ENCODE data around the gene CRHR1. TPM values are rescaled to one million over a fixed set of nuclear protein-coding genes. Genes with fewer than 3 reads are reported as not detected.

The CRHR1 gene
- total and polyA plus RNA-seq, 2 of the 4 experiments (the other 2 are of a cell fraction), result not detected

DNA sequence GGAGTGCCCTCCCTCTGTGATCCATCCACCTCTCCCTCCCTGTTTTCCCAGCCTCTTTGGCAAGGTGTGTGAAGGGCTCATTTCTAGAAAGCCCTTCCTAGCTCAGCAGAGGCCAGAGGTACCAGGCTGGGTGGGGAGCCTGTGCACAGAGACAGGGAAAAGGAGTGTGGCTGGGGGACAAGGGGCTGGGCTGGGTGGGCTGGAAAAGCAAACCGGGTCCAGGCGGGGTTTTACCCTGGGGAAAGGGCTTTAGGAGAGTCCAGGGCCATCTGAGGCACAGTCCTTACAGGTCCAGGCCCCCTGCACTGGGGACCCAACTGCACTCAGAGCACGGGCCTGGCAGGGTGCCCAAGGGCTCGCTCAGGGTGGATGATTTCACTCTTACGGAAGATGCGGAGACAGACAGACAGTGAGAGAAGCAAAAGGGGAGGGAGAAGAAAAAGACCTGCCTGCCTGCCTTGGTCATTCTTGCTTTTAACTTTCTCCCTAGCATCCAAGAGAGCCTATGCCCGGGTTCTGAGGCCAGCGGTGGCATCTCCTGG is 7.0 kb downstream of the CRHR1 start:
- no peak overlapping the region for H3K27ac ChIP-seq (ENCODE audit: insufficient read depth, low read length)
- no peak overlapping the region for H2AK9ac ChIP-seq (replicated peaks; ENCODE audit: low read depth, low read length, poor library complexity)
- H3K36me3 ChIP-seq (ENCODE audit: control insufficient read depth, insufficient read depth, low read length), result no peaks in the 10 kb centered on the region
- H4K8ac ChIP-seq (ENCODE audit: low read depth in 2 of 2, low read length in 2 of 2), result no peak overlapping the region
- H3K79me1 ChIP-seq (ENCODE audit: low read depth in 1 of 2, low read length in 2 of 2), result no peaks in the 10 kb centered on the region
- ChIA-PET POLR2A (ENCODE audit: unreplicated experiment) (no interaction called here), CTCF (no interaction called here)
- H3K56ac ChIP-seq (ENCODE audit: extremely low read depth, insufficient read depth, low read length), result no peak overlapping the region
- ATAC-seq (ENCODE audit: low read depth) (no peak), DNase-seq (no peak)
- no peak overlapping the region for H2BK20ac ChIP-seq (ENCODE audit: low read depth, low read length)
- no peaks in the 10 kb centered on the region for H3K9me3 ChIP-seq (ENCODE audit: control insufficient read depth, insufficient read depth, low read length)
- H2BK5ac ChIP-seq (ENCODE audit: low read depth, low read length, poor library complexity, severe bottlenecking), result no peak overlapping the region
- BruUV-seq (replicated peaks), result no TSS peak
- no peak overlapping the region for H2AFZ ChIP-seq (replicated peaks; ENCODE audit: low read length, poor library complexity)
- H4K91ac ChIP-seq (ENCODE audit: insufficient read depth, low read depth, low read length), result no peak overlapping the region
- H2BK120ac ChIP-seq (ENCODE audit: low read depth, low read length), result no peak overlapping the region
- H4K5ac ChIP-seq (ENCODE audit: low read depth, low read length), result no peak overlapping the region
- H3K18ac ChIP-seq (ENCODE audit: low read depth, low read length), result no peak overlapping the region
- H3K4me2 ChIP-seq (ENCODE audit: low read depth, low read length), result no peak overlapping the region
- H3K14ac ChIP-seq (replicated peaks; ENCODE audit: low read depth, low read length), result no peak overlapping the region
- dilution Hi-C loops (cut with HindIII; ENCODE audit: low sequenced_read_pairs, unreplicated experiment), result no loop called here
- no peak overlapping the region for H2BK15ac ChIP-seq (ENCODE audit: low read depth, low read length)
- no peaks in the 10 kb centered on the region for H3K9me1 ChIP-seq (ENCODE audit: insufficient read depth, low read length)
- no peak overlapping the region for H3K9ac ChIP-seq (ENCODE audit: low read depth, low read length)
- no peak overlapping the region for H3K4ac ChIP-seq (ENCODE audit: low read depth, low read length)
- 0% methylated on average over 2 of the region's 8 CpGs; no CpG with 5 or more reads in 1 of the 2 experiments for WGBS, 2 experiments (ENCODE audit: extremely low coverage in 2 of 2, insufficient read length in 1 of 2)
- no peak overlapping the region for H3K4me3 ChIP-seq (ENCODE audit: insufficient read depth, low read depth, low read length)
- H2AK5ac ChIP-seq (ENCODE audit: low read depth, low read length), result no peak overlapping the region
- peaks cover 69% of the 10 kb centered on the region for H3K27me3 ChIP-seq (ENCODE audit: control insufficient read depth, insufficient read depth, low read length)
- H3K4me1 ChIP-seq (ENCODE audit: control insufficient read depth, insufficient read depth, low read length), result no peaks in the 10 kb centered on the region
- H3K23ac ChIP-seq (ENCODE audit: low read depth, low read length), result no peak overlapping the region
- intact Hi-C loops (cut with micrococcal nuclease), result no loop called here
- H4K20me1 ChIP-seq (ENCODE audit: insufficient read depth, low read length), result no peaks in the 10 kb centered on the region
- in situ Hi-C loops (cut with MboI; ENCODE audit: low sequenced_read_pairs), result no loop called here
- TF ChIP-seq RAD21 (IDR thresholded peaks at IDR 0.05; ENCODE audit: low read length) (no peak), CHD1 (IDR thresholded peaks at IDR 0.05; ENCODE audit: low read depth, low read length) (no peak), FOS (IDR thresholded peaks at IDR 0.05; ENCODE audit: low read depth, low read length) (no peak), POLR2A (IDR thresholded peaks at IDR 0.05; ENCODE audit: low read depth, low read length) (no peak), BHLHE40 (IDR thresholded peaks at IDR 0.05; ENCODE audit: low read depth, low read length) (no peak)
- TF ChIP-seq, protein P1, sequence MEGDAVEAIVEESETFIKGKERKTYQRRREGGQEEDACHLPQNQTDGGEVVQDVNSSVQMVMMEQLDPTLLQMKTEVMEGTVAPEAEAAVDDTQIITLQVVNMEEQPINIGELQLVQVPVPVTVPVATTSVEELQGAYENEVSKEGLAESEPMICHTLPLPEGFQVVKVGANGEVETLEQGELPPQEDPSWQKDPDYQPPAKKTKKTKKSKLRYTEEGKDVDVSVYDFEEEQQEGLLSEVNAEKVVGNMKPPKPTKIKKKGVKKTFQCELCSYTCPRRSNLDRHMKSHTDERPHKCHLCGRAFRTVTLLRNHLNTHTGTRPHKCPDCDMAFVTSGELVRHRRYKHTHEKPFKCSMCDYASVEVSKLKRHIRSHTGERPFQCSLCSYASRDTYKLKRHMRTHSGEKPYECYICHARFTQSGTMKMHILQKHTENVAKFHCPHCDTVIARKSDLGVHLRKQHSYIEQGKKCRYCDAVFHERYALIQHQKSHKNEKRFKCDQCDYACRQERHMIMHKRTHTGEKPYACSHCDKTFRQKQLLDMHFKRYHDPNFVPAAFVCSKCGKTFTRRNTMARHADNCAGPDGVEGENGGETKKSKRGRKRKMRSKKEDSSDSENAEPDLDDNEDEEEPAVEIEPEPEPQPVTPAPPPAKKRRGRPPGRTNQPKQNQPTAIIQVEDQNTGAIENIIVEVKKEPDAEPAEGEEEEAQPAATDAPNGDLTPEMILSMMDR (conservative IDR thresholded peaks at IDR 0.05; ENCODE audit: low read depth, low read length), result no peak
